A549 treated with RU486 at 1 μM for 4 hours (cell line): ENCODE results near the gene BCL6. TPM values are rescaled to one million over a fixed set of nuclear protein-coding genes. Genes with fewer than 3 reads are reported as not detected.

Experiments
- total RNA-seq: library from RNA; stranded (reverse); fragments of 200-300 nt; extraction: Qiagen RNA extraction; gene quantifications from 5 replicates; pipeline ENCODE4 v1.2.3, GENCODE V29; 2022; ENCODE audit warnings: low read depth

The BCL6 gene
- total RNA-seq, result 3.1 to 7.2 TPM (median 6.4 TPM) in 5 replicates

GRCh38 chr3:187745201-187746058 is at the start of gene BCL6:
BCL6 (minus strand) TSS chr3:187745468; CDS start chr3:187733693, 11,775 bp downstream.

GRCh38 chr3:187702507-187703033 is 42.7 kb downstream of the BCL6 start, which contains the start of gene RTP2:
RTP2 (minus strand) TSS chr3:187702557; CDS start chr3:187702128, 429 bp downstream.

Other genes with a start within 250 kb of the BCL6 start
- gene SST, start 75.1 kb downstream of the BCL6 start, total RNA-seq, result not detected in 5 replicates
- not detected in 5 replicates for gene RTP2, start 42.9 kb downstream of the BCL6 start, total RNA-seq